H9 (cell line): ENCODE data around the gene MVP. TPM values are rescaled to one million over a fixed set of nuclear protein-coding genes. Genes with fewer than 3 reads are reported as not detected.
A peak's percentile ranks its signal among the peaks of the same experiment; 100 is the strongest.

Experiments
- DNase-seq: peaks from one replicate; pipeline ENCODE4 v3.0.0-alpha.2; 2017
- H2AFZ ChIP-seq: one replicate; pipeline ENCODE4 v1.6.1; 2013; ENCODE audit warnings: mild to moderate bottlenecking, low read length, control low read depth, moderate library complexity
- H2AK5ac ChIP-seq: 2 replicates; pipeline ENCODE4 v1.6.1; 2013; ENCODE audit warnings: low read length, control low read depth, mixed read lengths; ENCODE audit not compliant: insufficient read length
- H2BK120ac ChIP-seq: one replicate; pipeline ENCODE4 v1.6.1; 2013; ENCODE audit warnings: low read depth, mild to moderate bottlenecking, low read length, control low read depth, inconsistent platforms; ENCODE audit not compliant: poor library complexity, severe bottlenecking
- H2BK12ac ChIP-seq: 2 replicates; pipeline ENCODE4 v1.6.1; 2013; ENCODE audit warnings: low read length, control low read depth, mixed read lengths, low read depth; ENCODE audit not compliant: insufficient read length
- H2BK15ac ChIP-seq: 2 replicates; pipeline ENCODE4 v1.6.1; 2013; ENCODE audit warnings: low read depth, low read length, control low read depth
- H2BK20ac ChIP-seq: one replicate; pipeline ENCODE4 v1.6.1; 2013; ENCODE audit warnings: low read depth, mild to moderate bottlenecking, low read length, control low read depth, inconsistent platforms; ENCODE audit not compliant: poor library complexity, severe bottlenecking
- H2BK5ac ChIP-seq: 2 replicates; pipeline ENCODE4 v1.6.1; 2013; ENCODE audit warnings: low read length, control low read depth, mixed read lengths; ENCODE audit not compliant: insufficient read length
- H3K14ac ChIP-seq: 2 replicates; pipeline ENCODE4 v1.6.1; 2013; ENCODE audit warnings: low read length, control low read depth; ENCODE audit not compliant: insufficient read depth
- H3K18ac ChIP-seq: 2 replicates; pipeline ENCODE4 v1.6.1; 2013; ENCODE audit warnings: low read depth, mild to moderate bottlenecking, mixed read lengths, low read length, control low read depth; ENCODE audit not compliant: insufficient read length
- H3K23ac ChIP-seq: 2 replicates; pipeline ENCODE4 v1.6.1; 2013; ENCODE audit warnings: low read length, control low read depth, mixed read lengths, low read depth; ENCODE audit not compliant: insufficient read length
- H3K23me2 ChIP-seq: 2 replicates; pipeline ENCODE4 v1.6.1; 2013; ENCODE audit warnings: low read depth, mild to moderate bottlenecking, mixed read lengths, low read length, control low read depth; ENCODE audit not compliant: insufficient read length, poor library complexity, severe bottlenecking
- H3K27ac ChIP-seq: 2 replicates; pipeline ENCODE4 v1.5.1; 2013; ENCODE audit warnings: low read length, control low read depth, mixed read lengths, low read depth; ENCODE audit not compliant: insufficient read length
- H3K27me3 ChIP-seq: 2 replicates; pipeline ENCODE4 v1.6.1; 2013; ENCODE audit warnings: low read length, control low read depth, inconsistent platforms; ENCODE audit not compliant: insufficient read depth
- H3K4ac ChIP-seq: 2 replicates; pipeline ENCODE4 v1.6.1; 2013; ENCODE audit warnings: low read depth, mild to moderate bottlenecking, control low read depth, inconsistent platforms, low read length, moderate library complexity
- H3K4me1 ChIP-seq: 2 replicates; pipeline ENCODE4 v1.6.1; 2013; ENCODE audit warnings: low read length, control low read depth, inconsistent platforms; ENCODE audit not compliant: insufficient read depth
- H3K4me2 ChIP-seq: 2 replicates; pipeline ENCODE4 v1.6.1; 2013; ENCODE audit warnings: low read length, control low read depth, mixed read lengths; ENCODE audit not compliant: insufficient read length, insufficient read depth
- H3K56ac ChIP-seq: 2 replicates; pipeline ENCODE4 v1.6.1; 2013; ENCODE audit warnings: low read depth, mild to moderate bottlenecking, mixed read lengths, low read length, control low read depth; ENCODE audit not compliant: insufficient read length
- H3K79me1 ChIP-seq: 2 replicates; pipeline ENCODE4 v1.6.1; 2013; ENCODE audit warnings: low read depth, mild to moderate bottlenecking, moderate library complexity, low read length, control low read depth, inconsistent platforms; ENCODE audit not compliant: insufficient read depth, poor library complexity, severe bottlenecking
- H3K79me2 ChIP-seq: 2 replicates; pipeline ENCODE4 v1.6.1; 2013; ENCODE audit warnings: low read length, control low read depth, inconsistent platforms; ENCODE audit not compliant: insufficient read depth
- H3K9ac ChIP-seq: 2 replicates; pipeline ENCODE4 v1.6.1; 2013; ENCODE audit warnings: low read length, control low read depth, mixed read lengths; ENCODE audit not compliant: insufficient read length; ENCODE audit errors: extremely low read depth
- H3K9me3 ChIP-seq: one replicate; pipeline ENCODE4 v1.6.1; 2013; ENCODE audit warnings: low read depth, low read length, inconsistent platforms; ENCODE audit not compliant: control insufficient read depth
- H3T11ph ChIP-seq: one replicate; pipeline ENCODE4 v1.6.1; 2013; ENCODE audit warnings: mild to moderate bottlenecking, low read length, control low read depth, inconsistent platforms
- H4K20me1 ChIP-seq: one replicate; pipeline ENCODE4 v1.6.1; 2013; ENCODE audit not compliant: control insufficient read depth, insufficient read length, insufficient read depth
- H4K5ac ChIP-seq: 2 replicates; pipeline ENCODE4 v1.6.1; 2013; ENCODE audit warnings: low read depth, mild to moderate bottlenecking, mixed read lengths, low read length, control low read depth; ENCODE audit not compliant: insufficient read length
- H4K8ac ChIP-seq: replicated peaks from 2 replicates; pipeline ENCODE4 v1.6.1; 2013; ENCODE audit warnings: low read length, control low read depth, mixed read lengths, low read depth; ENCODE audit not compliant: insufficient read length
- H4K91ac ChIP-seq: 2 replicates; pipeline ENCODE4 v1.6.1; 2013; ENCODE audit warnings: low read depth, mild to moderate bottlenecking, moderate library complexity, mixed read lengths, low read length, control low read depth; ENCODE audit not compliant: insufficient read length
- H3K27ac Mint-ChIP-seq, 3 experiments: 2 replicates in 2 of 3; 3 replicates in 1 of 3; pipeline ENCODE4 v1.8.0; 2020 to 2021; ENCODE audit warnings: mixed read lengths in 3 of 3, mild to moderate bottlenecking in 1 of 3, moderate library complexity in 1 of 3
- H3K27me3 Mint-ChIP-seq: 2 replicates; pipeline ENCODE4 v1.8.0; 2021; ENCODE audit warnings: low read depth, mild to moderate bottlenecking, moderate library complexity, mixed read lengths
- H3K36me3 Mint-ChIP-seq, 3 experiments: 2 replicates in 2 of 3; 3 replicates in 1 of 3; pipeline ENCODE4 v1.8.0; 2020 to 2021; ENCODE audit warnings: low read depth in 3 of 3, mixed read lengths in 3 of 3; ENCODE audit not compliant: insufficient read depth in 1 of 3
- H3K4me1 Mint-ChIP-seq, 2 experiments: 2 replicates each; pipeline ENCODE4 v1.8.0; 2020; ENCODE audit warnings: mixed read lengths in 2 of 2
- H3K4me3 Mint-ChIP-seq, 2 experiments: 2 replicates in 1 of 2; 3 replicates in 1 of 2; pipeline ENCODE4 v1.8.0; 2020 to 2021; ENCODE audit warnings: mild to moderate bottlenecking in 2 of 2, mixed read lengths in 2 of 2, moderate library complexity in 1 of 2
- H3K9me3 Mint-ChIP-seq, 2 experiments: 2 replicates in 1 of 2; 3 replicates in 1 of 2; pipeline ENCODE4 v1.8.0; 2020; ENCODE audit warnings: mild to moderate bottlenecking in 2 of 2, mixed read lengths in 2 of 2, moderate library complexity in 1 of 2
- CTCF ChIP-seq: fragments of 200-600 bp; sonication (generic); conservative IDR thresholded peaks from 3 replicates; pipeline ENCODE4 v1.8.0; 2021; ENCODE audit warnings: antibody characterized with exemption, mild to moderate bottlenecking
- WGBS: extraction: QIAGEN DNeasy Blood & Tissue Kit; methylation state at CpG from one replicate; pipeline ENCODE4 v1.1.7; 2013; ENCODE audit warnings: missing lambda C conversion rate, low lambda C conversion rate, mixed read lengths; ENCODE audit not compliant: insufficient read length; ENCODE audit errors: extremely low coverage; 5-methylcytosine and 5-hydroxymethylcytosine counted together
- total RNA-seq: library from RNA; stranded (reverse); gene quantifications from 2 replicates; pipeline ENCODE4 v1.2.1, GENCODE V29; 2021

Gene MVP
- total RNA-seq, 1 experiment from 2014 or later: 3.1 TPM

- Histone ChIP-seq H3K27me3 (no peaks in the 10 kb centered on the region), H3K23me2 (peaks cover 37% of the 10 kb centered on the region), H4K20me1 (no peaks in the 10 kb centered on the region), H2BK12ac (no peak overlapping the region), H3K4me1 (no peaks in the 10 kb centered on the region; the same call in 1 of the 2 replicates), H2BK20ac (no peak overlapping the region), H3T11ph (no peak overlapping the region), H2BK120ac (no peak overlapping the region), H3K79me1 (no peaks in the 10 kb centered on the region), H3K56ac (no peak overlapping the region), H3K23ac (no peak overlapping the region), H2BK15ac (no peak overlapping the region), H3K9ac (peak overlapping the region; percentile 10), H4K91ac (no peak overlapping the region), H2AFZ (no peak overlapping the region), H3K4ac (no peak overlapping the region), H2BK5ac (no peak overlapping the region), H3K9me3 (no peaks in the 10 kb centered on the region), H3K79me2 (peaks cover 2% of the 10 kb centered on the region; the same call in 1 of the 2 replicates), H3K4me2 (peak overlapping the region; percentile 85), H4K8ac (no peak overlapping the region), H3K14ac (no peak overlapping the region; the same call in 1 of the 2 replicates), H2AK5ac (no peak overlapping the region), H3K18ac (no peak overlapping the region), H3K27ac (no peak overlapping the region), H4K5ac (no peak overlapping the region)
- Mint-ChIP-seq H3K4me1 (peaks cover 47 to 57% of the 10 kb centered on the region in 2 experiments), H3K4me3 (peak overlapping the region; percentile 85), H3K36me3 (peaks cover 12 to 45% (median 20%) of the 10 kb centered on the region in 3 experiments), H3K27ac (peak overlapping the region; percentile 70 to 98 (median 94)), H3K9me3 (no peaks in the 10 kb centered on the region; a peak in 1 of 5 replicates), H3K27me3 (no peaks in the 10 kb centered on the region; the same call in 1 of the 2 replicates)
- WGBS: no CpG with 5 or more reads among the region's 25 CpGs
- DNase-seq: no peak
- no peak for TF ChIP-seq CTCF
These were observed 11.9 kb upstream of the MVP start for GRCh38 chr16:29808219-29808900.
